NCI-H345 (cell line): ENCODE results near the gene DAAM2.

ENCODE experiments used
- DNase-seq: peaks from one replicate; lab custom pipeline; 2025; lab: John Stamatoyannopoulos, UW

DAAM2 gene

DNA sequence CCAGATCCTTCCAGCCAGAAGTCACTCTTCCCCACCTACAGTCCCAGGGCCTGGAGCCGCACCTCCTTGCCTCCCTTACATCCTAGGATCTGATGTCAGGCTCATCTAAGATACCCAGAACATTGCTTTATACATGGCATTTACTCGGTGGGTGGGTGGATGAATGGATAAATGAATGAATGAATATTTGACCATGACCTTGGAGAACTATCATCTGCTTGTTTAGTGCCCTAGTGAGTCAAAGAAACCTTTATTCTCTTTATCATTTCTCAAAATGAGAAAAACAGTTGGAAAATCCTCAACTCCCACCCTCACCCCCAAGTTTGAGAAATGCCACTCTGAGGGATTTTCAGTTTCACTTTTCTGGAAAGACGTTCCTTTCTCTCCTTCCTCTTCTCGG, 56.0 kb downstream of the DAAM2 start:
- no peak for DNase-seq

DNA sequence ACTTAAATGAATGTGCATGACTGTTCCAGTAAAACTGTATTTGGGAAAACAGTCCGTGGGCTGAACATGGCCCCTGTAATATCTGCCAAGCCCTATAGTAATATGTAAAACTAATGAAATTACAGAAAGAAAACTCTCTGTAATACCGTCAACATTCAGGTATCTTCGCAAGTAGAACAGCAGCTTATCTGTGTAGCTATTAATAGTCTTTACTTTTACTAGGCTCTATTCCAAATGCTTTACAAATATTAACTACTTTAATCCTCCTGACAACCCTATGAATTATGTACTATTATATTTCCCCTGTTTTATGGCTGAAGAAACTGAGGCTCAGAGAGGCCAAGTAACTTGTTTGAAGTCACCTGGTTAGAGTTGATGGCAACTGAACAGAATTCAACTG, 57.1 kb downstream of the DAAM2 start:
- DNase-seq = no peak

DNA sequence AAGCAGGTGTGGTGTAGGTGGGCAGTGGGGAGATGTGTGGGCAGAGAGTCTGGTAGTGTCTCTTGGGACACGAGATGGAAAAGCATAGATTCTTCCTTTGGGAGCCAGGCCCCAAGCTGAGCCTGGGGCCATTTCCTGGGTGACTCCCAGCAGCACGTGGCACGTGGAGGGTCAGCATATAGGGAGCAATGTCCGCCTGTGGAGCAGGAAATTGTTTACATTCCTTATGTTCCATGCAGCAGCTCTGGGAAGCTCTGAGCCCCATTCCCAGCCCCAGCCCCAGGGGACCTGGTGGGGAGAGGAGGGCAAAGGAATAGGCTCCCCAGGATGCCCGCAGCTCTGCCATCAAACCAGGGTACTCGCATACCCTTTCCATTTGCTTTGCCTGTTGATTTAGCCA, 57.6 kb downstream of the DAAM2 start:
- no peak for DNase-seq

DNA sequence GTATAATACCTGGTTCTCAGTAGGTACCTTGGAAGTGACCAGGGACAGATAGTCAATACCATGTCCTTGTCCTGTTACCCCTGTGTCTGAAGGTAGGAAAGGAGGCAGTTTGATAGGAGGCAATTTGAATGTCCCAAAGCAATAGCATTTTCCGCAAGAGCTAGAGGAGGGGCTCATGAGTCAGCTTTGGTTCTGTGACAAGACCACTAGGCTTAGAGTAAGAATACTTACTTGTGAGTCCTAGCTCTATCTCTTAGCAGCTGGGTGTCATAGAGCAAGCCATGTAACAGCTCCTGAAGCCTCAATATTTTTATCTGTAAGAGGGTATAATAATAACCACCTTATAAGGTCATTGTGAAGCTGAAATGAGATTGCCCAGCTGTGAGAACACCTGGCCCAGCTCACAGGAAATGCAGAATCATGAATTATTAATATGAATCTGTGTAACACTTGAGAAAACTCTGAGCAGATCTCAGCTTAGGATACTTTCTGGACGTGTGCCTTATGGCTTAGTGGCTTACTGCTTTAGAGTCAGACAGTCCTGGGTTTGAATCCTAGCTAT, 58.6 kb downstream of the DAAM2 start:
- DNase-seq = no peak

DNA sequence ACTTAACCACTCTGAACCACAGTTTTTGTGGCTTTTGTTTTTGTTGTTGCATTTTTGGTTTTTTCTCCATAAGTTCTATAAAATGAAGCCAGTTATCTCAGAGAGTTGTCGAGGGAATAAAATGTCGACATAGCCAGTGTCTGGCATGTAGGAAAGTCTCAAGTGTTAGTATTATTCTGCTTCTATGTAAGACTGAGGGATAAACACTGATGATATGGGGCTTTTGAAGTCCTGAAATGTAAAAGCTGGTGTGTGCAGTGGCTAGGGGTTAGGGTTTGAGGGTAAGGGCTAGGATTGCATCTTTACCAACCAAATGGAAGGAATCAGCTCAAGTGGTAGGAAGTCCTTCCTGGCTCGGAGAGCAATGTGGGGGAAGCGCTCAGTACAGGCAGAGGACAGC, 59.2 kb downstream of the DAAM2 start:
- DNase-seq = no peak

DNA sequence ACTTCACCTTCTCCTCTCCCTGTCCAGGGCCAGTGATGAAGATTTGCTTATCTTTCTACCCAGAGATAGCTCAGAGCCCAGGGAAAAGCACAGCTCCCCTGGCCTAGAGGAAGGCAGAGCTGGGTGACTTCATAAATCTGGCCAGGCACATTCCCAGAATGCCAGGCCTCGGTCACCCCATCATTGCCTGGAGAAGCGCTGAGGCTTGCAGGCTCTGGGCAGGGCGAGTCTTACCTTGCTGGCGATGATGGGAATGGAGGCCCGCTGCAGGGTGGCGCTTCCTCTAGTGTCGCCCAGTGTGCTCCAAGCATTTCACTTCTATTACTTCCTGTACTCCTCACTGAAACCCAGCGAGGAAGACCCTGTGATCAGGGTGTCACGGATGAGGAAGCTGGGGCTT, 60.1 kb downstream of the DAAM2 start:
- no peak for DNase-seq

DNA sequence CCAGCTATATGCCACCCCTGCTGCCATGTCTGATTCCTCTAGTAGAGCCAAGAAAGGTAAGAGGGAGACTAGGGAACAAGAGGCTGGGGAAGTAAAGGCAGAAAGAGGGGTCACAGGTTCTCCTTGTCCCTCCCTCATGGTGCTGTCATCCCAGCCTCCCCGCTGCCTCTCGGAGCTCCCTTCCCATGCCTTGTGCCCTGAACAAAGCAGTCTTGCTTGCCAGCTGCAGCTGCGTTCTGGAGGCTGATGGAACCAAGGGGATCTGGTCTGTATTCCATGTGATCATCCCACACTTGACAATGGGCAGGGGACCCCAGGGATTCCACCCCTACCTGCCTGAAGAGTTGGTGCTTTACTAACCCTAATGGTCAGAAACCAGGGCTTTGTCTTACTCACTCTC, 61.4 kb downstream of the DAAM2 start:
- no peak for DNase-seq

DNA sequence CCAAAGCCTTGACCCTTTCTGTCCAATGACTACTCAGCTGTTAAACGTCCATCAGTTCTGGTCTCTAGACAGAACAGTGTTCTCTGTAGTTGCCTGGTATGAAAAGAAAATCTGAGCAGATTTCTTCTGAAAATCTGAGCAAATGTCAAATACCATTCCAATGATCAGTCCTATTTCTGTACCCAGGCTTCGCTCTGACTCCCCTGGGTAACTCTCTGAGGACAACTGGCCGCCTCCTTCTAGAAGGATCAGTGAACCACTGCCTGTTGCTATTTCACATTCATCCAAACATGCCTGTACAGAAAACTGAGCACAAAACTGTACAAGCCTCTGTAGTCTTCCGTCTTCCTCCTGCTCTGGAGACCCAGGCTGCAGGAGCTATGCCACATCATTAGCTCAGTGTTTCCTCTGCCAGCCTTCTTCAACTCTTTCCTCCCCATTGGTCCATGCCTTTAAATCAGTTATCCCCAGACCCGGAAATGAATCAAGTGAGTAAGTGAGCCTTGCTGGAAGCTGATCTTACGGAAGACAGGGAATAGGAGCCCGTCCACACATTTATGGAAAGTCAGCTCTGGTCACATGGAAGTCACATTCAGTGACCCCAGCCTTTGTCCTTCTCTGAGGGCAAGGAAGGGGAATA, 63.3 kb downstream of the DAAM2 start:
- DNase-seq = no peak

DNA sequence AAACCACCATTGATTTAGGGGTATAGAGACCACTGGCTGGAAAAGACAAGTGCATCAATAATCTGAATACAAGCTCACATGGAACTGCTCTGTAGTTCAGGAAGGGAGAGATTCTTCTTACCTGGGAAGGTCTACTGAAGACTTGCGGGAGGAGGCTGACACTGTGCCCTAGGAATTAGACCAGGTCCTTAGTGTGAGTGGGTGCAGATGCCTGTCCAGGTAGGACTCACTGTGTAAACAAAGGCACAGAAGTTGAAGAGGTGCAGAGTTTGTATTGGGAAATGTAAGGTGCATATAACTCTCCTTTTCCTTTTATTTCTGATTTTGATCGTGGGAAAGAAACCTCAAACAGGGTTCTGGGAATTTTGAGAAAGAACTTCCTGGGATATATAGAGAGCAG, 66.8 kb downstream of the DAAM2 start:
- DNase-seq = no peak

DNA sequence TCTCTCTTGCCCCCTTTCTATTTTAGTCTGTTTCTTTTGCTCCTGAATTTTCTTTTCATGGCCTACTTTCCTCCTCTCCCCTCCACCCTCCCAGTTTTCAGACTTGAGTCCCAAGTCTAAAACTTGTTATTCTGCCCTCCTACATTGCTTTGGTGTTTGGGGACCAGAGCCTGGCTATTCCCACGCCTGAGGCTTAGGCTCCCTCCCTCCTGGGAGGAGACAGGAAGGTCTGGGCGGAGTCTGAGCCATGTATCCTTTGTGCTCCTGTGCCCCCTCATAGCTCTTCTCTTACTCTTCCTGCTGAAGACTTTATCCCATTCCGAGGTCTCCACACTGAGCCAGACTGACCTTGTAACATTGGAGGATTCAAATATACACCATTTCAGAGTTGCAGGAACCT, 69.5 kb downstream of the DAAM2 start:
- DNase-seq = no peak

DNA sequence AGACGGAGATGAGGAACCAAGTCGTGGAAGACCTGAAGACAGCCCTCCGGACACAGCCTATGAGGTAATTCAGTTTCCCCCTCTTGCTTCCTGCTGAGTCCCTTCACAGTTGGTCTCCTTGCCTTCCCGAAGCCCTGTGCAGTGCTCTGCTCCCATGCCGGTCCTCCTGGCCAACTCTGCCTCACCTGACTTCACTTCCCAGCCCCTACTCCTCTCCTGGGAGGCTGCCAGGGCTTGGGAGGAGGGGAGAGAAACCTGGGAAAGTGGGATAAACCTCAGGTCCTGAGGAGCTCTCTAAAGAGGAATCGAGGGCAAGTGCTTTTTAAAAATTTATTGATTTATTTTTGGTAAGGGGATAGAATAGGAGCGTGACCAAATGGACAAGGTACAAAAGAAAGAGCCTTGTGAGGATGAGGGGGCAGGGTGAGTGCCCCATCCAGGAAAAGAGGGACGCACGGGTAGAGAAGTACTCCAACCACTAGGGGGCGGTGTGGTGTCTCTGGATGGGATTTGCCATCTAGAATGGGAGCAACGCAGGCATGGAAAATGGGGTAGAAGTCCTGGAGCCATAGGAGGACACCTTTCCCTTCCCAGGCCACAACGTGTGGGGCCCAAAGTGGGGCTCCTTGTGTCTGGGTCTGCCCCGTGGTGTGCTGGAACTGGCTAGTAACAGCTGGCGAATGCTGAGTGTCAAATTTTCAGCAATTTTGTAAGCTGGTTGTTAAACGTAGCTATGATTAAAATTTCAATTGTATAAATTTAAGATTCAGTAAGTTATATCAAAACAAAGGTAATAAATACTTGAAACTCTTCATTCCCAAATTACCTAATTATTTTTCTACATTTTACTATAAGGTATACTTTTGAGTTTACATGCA, 73.1 kb downstream of the DAAM2 start:
- DNase-seq = peak; percentile 36

DNA sequence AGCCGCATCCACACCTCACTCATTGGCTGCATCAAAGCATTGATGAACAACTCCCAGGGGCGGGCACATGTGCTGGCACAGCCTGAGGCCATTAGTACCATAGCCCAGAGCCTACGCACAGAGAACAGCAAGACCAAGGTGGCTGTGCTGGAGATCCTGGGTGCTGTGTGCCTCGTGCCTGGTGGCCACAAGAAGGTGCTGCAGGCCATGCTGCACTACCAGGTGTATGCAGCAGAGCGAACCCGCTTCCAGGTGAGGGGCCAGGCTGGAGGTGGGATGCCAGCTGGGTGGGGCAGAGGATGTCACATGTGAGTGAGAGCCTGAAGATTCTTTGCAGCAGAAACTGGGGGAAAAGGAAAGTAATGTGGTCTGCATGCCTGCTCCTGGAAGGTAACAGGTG, 75.4 kb downstream of the DAAM2 start:
- DNase-seq = no peak

DNA sequence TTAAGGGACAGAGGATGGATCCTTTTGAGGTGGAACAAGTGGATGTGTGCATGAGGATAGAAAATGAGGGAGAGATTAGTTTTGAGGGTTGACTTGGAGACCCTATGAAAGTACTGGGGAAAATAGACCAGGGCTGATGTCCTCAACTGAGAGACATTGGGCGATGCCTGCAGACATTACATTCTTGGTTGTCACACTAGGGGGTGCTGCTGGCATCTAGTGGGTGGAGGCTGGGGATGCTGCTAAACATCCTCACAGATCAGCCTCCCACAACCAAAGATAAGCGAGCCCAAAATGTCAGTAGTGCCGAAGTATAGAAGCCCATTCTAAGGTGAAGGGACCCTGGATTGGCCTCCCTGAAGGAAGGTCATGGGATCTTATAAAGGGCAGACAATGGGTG, 78.8 kb downstream of the DAAM2 start:
- DNase-seq = no peak

DNA sequence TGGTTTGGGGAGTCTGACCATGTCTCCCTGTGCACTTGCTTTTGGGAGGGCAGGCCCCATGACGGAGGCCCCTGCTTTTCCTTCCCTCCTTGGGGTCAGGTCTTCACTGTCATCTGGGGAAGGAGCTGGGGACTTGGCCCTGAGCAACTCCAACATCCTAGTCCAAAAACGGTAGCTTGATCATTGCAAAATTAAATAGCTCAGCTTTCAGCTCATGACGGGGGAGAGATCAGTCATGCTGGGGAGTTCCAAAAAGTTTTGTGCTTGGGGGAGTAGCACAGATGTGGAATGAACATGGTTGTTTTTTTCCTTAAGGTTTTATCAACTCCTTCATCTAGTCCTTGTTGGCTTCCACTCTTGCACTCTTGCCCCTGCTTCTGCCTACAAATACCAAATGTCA, 81.3 kb downstream of the DAAM2 start:
- no peak for DNase-seq

DNA sequence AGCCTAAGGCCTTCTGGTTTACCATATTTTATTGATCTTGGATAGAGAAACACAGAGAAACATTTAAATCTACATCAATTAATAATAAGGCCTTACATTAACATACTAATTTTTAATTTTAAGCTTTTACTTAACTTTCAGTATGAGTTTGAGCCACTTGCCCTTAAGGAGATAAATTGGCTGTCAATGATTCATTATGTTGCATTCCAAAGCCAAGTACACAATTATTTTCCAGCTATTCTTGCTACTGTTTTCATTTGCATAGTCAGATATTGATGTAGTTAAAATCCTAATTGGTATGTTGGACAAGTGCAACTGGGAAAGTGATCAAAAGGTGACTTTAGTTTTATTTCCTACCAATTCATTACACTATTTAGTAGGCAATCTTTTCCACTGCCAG, 83.9 kb downstream of the DAAM2 start:
- DNase-seq = no peak

DNA sequence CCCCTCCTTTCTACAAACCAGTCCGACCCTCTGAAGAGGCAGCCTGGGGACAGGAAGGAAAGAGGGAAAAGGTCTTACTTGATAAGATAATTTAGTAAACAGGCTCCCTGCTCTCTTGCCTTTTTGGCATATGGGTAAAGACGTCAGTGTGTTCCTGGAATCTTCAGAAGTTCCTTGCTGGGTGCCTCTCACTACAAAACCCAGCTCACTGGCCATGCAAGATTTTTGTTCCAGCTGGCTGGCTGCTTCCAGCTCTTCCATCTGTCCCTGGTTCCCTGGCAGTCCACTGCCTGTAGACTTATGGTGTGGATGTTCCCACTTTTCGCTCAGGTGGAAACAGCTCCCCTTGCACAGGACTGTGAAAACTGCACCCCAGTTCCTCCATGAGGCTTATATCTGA, 84.7 kb downstream of the DAAM2 start:
- no peak for DNase-seq

DNA sequence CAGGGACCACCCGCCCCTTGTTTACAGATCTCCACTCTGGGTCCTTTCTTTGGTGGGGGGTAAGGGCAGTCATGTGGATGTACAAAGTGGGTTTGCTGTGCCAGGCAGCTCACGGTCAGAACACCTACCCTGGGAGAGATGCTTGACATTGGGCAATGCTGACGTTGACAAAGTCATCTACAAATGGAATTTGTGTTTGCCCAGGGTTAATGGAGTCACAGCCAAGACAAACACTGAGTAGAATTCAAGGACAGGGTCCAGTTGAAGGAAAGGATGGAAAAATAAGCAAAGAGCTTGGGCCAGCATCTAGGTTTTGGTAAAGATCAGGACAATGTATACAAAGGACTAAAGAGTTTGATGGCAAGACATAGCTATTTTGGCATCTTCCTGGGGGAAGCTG, 87.4 kb downstream of the DAAM2 start:
- no peak for DNase-seq

DNA sequence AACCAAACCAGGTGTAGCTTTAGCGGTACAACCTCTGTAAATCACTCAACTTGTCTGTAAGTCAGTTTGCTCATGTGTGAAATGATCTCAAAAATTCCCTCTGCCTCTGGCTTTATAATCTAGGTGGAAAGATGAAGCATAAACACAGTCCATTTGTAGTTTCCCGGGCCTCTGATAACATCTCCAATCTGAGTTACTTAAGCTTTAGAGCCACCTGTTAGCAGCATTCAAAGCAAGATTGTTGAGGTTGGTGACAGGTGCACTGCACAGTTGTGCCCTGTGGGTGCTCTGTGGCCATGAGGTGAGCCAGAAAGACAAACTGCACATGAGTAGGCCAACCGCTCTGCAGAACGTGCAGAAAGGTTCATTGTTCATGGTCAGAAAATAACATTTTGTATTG, 88.4 kb downstream of the DAAM2 start:
- no peak for DNase-seq

DNA sequence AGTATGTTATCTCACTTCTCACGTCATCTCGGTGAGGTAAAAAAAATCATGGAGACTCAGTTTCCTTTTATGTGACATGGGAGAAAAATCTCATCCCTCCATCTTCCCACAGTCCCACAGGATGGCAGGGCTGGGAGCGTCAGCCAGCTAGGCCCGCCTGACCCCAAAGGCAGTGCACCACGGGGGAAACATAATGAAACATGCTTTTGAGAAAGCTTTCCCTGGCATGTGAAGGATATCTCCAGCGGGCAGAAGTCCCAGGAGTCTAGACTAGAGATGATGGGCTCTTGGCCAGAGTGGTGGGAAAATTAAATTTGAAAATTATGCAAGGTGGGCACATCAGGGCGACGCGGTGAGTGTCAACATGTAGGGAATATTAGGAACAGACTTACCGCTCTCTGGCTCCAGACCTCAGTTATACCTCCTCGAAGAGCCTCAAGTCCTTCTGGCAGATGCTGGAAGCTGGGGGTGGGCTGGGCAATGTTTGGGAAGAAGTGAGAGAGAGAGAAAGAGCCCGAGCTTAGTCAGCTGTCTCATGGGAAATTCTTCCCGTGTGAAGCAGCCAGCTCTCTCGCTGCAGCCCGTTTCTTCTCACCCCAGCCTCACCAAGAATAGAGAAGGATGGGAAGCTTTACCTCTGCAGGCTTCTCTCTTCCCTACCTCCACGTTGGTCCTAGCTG, 89.8 kb downstream of the DAAM2 start:
- DNase-seq = no peak

DNA sequence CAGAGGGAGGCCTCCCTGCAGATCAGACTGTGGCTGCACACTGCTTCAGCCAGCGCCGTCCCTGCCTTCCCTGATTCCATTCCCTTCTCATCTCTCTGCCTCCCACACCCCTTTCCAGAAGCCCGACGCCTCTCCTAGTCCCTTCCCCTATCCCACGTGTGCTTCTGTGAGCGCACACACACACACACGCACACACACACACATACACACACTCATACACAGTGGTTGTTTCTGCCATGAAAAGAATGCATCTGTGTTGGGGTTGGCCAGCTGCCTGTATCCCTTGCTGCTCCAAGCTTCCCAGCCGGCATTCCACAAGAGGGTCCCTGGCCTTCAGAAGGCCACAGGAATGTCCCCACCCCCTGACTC, 90.3 kb downstream of the DAAM2 start:
- DNase-seq = no peak

DNA sequence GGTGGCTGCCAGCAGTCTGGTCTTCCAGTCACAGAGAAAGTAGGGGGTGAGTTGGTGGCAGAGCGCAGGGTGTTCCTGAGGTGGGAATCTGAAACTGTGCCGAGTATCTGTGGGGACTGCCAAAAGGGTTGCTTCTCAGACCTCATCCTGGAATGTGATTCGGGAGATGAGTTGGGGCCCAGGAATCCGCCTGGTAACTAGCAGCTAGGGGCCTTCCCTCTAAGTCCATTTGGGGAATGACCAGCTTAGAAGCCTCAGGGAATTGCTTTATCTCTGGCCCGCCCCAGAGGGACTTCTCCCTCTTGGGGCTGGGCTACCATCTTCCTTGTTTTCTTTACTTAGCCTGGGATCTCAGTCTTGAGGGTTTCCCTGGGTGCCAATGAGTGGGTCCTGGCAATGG, 92.5 kb downstream of the DAAM2 start:
- no peak for DNase-seq

DNA sequence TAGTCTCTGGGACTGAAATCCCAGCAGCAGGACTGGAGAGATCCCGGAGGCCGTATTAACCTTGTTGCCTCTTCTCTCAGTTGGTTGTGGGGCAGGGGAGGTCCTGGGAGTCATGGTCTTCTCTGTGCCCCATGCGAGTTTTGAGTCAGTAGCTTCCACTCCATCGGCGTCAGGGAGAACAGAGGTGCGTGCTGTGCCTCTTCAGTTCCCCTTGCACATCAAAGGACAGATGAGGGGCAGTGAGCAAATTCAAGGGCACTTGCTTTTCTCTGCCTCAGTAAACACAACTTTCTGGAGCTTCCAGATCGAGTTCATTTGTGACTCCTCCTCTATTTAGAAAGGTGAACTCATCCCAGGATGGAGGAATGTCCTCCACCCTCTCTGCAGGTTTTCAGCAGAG, 93.5 kb downstream of the DAAM2 start:
- no peak for DNase-seq

DNA sequence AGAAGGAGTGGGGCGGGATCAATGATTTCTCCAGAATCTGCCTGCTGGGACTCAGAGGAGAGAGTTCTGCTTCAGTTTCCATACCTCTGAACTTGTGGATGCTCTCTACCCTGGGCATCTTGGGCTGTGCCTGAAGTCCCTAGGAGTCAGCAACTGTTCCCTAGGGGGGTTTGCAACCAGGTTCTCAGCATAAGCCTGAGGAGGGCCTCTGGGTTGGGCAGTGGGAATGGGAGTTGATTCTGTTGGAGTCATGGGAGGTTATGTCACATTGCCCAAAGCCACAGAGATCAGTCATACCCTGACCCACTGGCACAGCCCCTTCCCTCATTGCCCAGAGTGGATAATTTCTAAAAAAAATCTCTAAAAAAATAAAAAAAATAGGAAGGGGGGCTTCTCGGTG, 94.7 kb downstream of the DAAM2 start:
- no peak for DNase-seq
